ENCODE data around the gene RAB39A.

The RAB39A gene

GRCh38 chr11:107973641-107974040 is 45.4 kb downstream of the RAB39A start:
- DNase-seq (ENCODE audit: low read depth in 1 of 2, low spot score in 1 of 2), result no peak
- TF ChIP-seq JUND (IDR thresholded peaks at IDR 0.05; ENCODE audit: low read depth), result no peak
- in situ Hi-C loops (cut with HindIII; ENCODE audit: low pct_unique_long_range_greater_than_20kb, low sequenced_read_pairs), result no loop called here

DNA sequence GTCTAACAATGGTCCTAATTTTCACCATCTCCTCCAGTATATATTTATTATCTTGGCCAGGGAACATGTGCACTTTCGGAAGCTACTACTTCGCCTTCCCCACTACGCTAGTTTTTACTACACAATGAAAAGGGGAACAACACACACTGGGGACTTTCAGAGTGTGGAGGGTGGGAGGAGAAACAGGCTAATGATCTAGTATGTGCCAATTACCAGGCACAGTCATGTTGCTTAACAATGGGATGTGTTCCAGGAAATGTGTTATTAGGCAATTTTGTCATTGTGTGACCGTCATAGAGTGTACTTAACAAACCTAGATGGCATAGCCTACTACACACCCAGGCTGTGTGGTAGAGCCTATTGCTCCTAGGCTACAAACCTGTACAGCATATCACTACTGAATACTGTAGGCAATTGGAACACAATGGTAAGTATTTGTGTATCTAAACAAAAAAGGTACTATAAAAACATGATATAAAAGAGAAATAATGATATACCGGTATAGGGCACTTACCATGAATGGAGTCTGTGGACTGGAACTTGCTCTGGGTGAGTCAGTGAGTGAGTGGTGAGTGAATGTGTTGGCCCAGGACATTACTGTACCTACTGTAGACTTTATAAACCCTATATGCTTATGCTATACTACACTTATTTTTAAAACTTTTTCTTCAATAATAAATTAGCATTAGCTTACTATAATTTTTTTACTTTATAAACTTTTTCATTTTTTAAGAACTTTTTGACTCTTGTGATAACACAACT is 60.3 kb downstream of the RAB39A start:
- in situ Hi-C loops (cut with HindIII; ENCODE audit: low pct_unique_long_range_greater_than_20kb, low sequenced_read_pairs), result no loop called here
- no peak for TF ChIP-seq JUND (IDR thresholded peaks at IDR 0.05; ENCODE audit: low read depth)
- DNase-seq (ENCODE audit: low read depth in 1 of 2, low spot score in 1 of 2), result no peak

DNA sequence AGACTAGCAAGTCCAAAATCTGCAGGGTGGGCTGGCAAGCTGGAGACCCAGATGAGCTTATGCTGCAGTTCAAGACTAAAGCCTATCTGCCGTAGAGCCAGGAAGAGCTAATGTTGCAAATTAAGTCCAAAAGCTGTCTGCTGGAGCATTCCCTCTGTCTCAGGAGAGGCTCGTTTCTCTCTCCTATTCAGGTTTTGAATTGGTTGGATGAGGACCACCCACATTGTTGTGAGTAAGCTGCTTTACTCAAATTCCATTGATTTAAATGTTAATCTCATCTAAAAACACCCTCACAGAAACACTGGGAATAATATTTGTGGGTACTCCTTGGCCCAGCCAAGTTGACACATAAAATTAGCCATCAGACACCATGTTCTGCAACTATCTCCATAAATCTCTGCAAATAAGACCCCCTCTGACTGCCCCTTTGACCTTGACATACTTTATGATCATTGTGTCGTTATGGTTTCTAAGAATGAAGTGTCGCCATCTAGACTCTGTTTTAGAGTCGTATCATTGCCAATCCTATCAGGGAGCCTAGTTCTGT is 63.7 kb downstream of the RAB39A start:
- in situ Hi-C loops (cut with HindIII; ENCODE audit: low pct_unique_long_range_greater_than_20kb, low sequenced_read_pairs), result no loop called here
- TF ChIP-seq JUND (IDR thresholded peaks at IDR 0.05; ENCODE audit: low read depth), result no peak
- no peak for DNase-seq (ENCODE audit: low read depth in 1 of 2, low spot score in 1 of 2)

- in situ Hi-C loops (cut with HindIII; ENCODE audit: low pct_unique_long_range_greater_than_20kb, low sequenced_read_pairs), result no loop called here
- DNase-seq (ENCODE audit: low read depth in 1 of 2, low spot score in 1 of 2), result no peak
- TF ChIP-seq JUND (IDR thresholded peaks at IDR 0.05; ENCODE audit: low read depth), result no peak
Measured at GRCh38 chr11:107996006-107996776, 67.9 kb downstream of the RAB39A start.

GRCh38 chr11:107998761-107999160 is 70.5 kb downstream of the RAB39A start:
- TF ChIP-seq JUND (IDR thresholded peaks at IDR 0.05; ENCODE audit: low read depth), result no peak
- in situ Hi-C loops (cut with HindIII; ENCODE audit: low pct_unique_long_range_greater_than_20kb, low sequenced_read_pairs), result no loop called here
- DNase-seq (ENCODE audit: low read depth in 1 of 2, low spot score in 1 of 2), result no peak

- in situ Hi-C loops (cut with HindIII; ENCODE audit: low pct_unique_long_range_greater_than_20kb, low sequenced_read_pairs), result no loop called here
- DNase-seq (ENCODE audit: low read depth in 1 of 2, low spot score in 1 of 2), result peak; percentile 56 to 79
- no peak for TF ChIP-seq JUND (IDR thresholded peaks at IDR 0.05; ENCODE audit: low read depth)
Measured at GRCh38 chr11:107999759-108000455, 71.7 kb downstream of the RAB39A start.

DNA sequence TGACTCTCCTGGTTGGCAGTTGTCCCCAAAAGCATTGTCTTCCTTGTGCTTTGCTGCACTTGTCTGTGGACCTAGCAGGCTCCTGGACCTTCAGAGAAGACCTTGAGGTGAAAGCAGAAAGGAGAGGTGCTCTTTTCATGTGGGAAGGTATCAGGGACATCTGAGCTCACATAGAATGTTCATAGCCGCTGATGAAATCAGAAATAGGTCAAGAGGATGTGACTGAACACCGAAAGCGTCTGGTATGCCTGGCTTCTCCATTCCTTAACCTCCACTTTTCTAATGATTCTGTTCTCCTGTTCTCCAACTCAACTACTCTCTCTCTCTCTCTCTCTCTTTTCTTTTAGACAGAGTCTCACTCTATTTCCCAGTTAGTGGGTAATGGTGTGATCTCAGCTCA is 74.2 kb downstream of the RAB39A start:
- DNase-seq (ENCODE audit: low read depth in 1 of 2, low spot score in 1 of 2), result no peak
- in situ Hi-C loops (cut with HindIII; ENCODE audit: low pct_unique_long_range_greater_than_20kb, low sequenced_read_pairs), result no loop called here
- TF ChIP-seq JUND (IDR thresholded peaks at IDR 0.05; ENCODE audit: low read depth), result no peak

DNA sequence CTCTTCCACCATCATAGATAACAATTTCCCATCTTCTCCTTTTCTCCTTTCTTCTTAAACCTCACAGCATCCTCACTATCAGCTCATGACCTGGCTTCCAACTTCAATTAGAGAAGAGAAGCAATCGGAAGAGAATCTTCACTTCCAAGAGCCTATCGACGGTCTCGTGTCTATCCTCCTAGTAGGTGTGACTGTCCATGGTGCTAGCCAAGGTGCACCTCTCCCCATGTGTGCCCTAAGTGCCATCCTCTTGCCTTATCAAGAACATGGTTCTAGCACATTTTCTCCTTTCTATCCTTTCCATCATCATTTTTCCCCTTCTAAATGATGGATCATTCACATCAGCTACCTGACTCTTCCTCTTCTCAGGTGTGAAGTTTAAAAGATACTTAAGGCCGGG is 75.4 kb downstream of the RAB39A start:
- DNase-seq (ENCODE audit: low read depth in 1 of 2, low spot score in 1 of 2), result peak in 1 of 2 experiments; percentile 15
- in situ Hi-C loops (cut with HindIII; ENCODE audit: low pct_unique_long_range_greater_than_20kb, low sequenced_read_pairs), result no loop called here
- TF ChIP-seq JUND (IDR thresholded peaks at IDR 0.05; ENCODE audit: low read depth), result no peak

DNA sequence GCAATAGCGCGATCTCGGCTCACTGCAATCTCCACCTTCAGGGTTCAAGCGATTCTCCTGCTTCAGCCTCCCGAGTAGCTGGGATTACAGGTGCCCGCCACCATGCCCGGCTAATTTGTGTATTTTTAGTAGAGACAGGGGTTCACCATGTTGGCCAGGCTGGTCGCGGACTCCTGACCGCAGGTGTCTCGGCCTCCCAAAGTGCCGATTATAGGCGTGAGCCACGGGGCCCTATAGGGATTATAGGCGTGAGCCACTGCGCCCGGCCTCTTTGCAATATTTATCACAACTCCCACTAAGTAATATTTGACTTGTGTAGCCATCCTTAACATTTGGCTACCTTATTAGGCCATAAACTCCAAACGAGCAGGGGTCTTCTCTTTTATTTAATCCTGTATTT is 79.6 kb downstream of the RAB39A start:
- no peak for TF ChIP-seq JUND (IDR thresholded peaks at IDR 0.05; ENCODE audit: low read depth)
- DNase-seq (ENCODE audit: low read depth in 1 of 2, low spot score in 1 of 2), result no peak
- in situ Hi-C loops (cut with HindIII; ENCODE audit: low pct_unique_long_range_greater_than_20kb, low sequenced_read_pairs), result no loop called here

DNA sequence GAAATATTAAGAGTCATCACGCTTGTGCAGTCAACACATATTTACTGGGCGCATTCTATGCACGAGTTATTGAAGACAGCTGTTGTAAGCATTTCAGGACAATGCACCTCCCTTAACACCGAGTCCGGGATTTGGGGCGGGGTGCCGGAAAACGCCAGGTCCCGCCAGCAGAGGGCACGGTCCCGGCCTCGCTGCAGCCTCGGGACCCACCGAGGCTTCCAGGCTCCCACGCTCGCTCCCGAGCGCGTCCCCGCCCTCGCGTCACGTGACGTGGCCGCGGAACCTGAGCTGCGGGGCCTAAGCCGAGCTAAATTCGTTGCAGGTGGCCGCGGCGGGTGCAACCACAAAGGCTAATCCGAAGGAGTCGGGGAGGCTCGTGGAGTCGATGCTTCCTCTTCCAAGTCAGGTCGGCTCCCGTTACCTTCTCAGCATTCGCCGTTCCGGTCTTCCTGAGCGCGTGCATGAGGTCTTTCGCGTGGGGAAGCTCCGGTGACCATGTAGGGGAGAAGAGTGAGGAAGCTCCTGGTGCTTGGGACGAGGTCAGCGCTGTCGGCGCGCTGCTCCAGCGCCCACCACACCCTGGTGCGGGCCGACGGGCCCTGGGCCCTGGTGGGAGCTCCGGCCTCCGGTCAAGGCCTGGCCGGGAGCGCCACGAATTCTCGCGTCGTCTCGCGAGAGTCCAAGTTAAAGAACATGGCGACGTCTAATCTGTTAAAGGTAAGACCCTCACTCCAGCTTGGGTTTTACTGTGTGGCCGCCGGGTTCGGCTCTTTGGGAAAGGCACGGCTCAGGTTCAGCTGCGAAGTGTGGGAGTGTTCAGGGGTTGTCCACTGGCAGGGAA is 80.6 kb downstream of the RAB39A start, which contains the start of gene CUL5:
CUL5 (plus strand) TSS at position 243 of the 841 bp plus-strand sequence; CDS start at position 694, 451 bp downstream.
- TF ChIP-seq JUND (IDR thresholded peaks at IDR 0.05; ENCODE audit: low read depth), result no peak
- in situ Hi-C loops (cut with HindIII; ENCODE audit: low pct_unique_long_range_greater_than_20kb, low sequenced_read_pairs), result no loop called here

DNA sequence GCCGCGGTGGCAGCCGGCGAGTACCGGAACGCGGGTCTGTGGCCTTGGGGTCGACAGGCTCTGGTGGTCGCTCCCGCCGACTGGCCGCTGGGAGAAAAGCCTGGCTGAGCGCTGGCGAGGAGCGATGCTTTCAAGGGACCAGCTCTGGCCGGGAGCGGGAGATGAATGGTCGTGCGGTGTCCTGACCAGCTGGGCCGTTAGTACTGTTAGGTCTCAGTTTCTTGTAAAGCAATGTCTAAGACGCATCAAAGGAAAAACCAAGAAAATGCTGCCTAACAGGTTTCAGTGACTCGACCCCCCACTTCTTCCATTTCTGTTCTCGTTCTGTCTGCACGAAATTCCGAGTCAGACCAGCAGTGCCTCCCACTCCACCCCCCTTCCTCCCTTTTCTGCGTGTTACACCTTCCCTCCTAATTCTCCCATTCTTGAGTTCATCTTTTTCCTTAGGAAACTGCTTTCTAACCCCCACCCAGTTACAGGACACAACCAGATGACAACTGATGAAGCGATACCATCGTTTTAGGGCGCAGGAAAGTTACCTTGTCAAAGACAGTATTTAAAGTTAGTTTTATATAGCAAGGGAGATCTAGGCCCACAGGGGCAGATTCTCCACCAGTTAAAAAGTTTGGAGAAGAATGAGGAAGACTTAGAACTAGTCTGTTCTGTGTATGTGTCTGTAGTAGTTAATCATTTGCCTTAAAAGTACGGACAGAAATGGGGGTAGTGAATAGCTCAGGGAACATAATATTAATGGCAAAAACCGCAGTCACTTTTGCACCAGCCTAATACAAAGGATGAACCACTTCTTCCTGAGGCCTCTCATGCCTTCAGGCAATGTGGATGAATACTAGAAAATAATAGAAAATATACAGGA is 81.5 kb downstream of the RAB39A start:
- DNase-seq (ENCODE audit: low read depth in 1 of 2, low spot score in 1 of 2), result peak in 1 of 2 experiments; percentile 48
- TF ChIP-seq JUND (IDR thresholded peaks at IDR 0.05; ENCODE audit: low read depth), result no peak
- in situ Hi-C loops (cut with HindIII; ENCODE audit: low pct_unique_long_range_greater_than_20kb, low sequenced_read_pairs), result no loop called here

More for the DNA sequence above, 80.6 kb downstream of the RAB39A start, which contains the start of gene CUL5:
- DNase-seq (ENCODE audit: low read depth in 1 of 2, low spot score in 1 of 2), result peak; percentile 73 to 96
